DND-41 (cell line): ENCODE data around the gene FBXL13.

Experiments
- ATAC-seq: fragments of 200-7000 bp; cut with Tn5 transposase; 3 replicates; pipeline ENCODE4 v1.9.1; 2021; ENCODE audit warnings: low read depth; ENCODE audit not compliant: insufficient read depth
- DNase-seq: peaks from one replicate; pipeline ENCODE4 v3.0.0-alpha.2; 2020
- H2AFZ ChIP-seq: 2 replicates; pipeline ENCODE4 v1.6.0; 2012; ENCODE audit warnings: low read depth, low read length
- H3K27ac ChIP-seq: 2 replicates; pipeline ENCODE4 v1.5.1; 2012; ENCODE audit warnings: low read length, inconsistent platforms
- H3K27me3 ChIP-seq: fragments of 200-600 bp; sonication (generic); 2 replicates; pipeline ENCODE4 v1.6.0; 2012; ENCODE audit warnings: low read length, mild to moderate bottlenecking, inconsistent platforms; ENCODE audit not compliant: insufficient read depth, poor library complexity
- H3K36me3 ChIP-seq: 2 replicates; pipeline ENCODE4 v1.5.1; 2012; ENCODE audit warnings: low read length, inconsistent platforms; ENCODE audit not compliant: insufficient read depth
- H3K4me1 ChIP-seq: 2 replicates; pipeline ENCODE4 v1.5.1; 2012; ENCODE audit warnings: mild to moderate bottlenecking, low read length; ENCODE audit not compliant: insufficient read depth
- H3K4me2 ChIP-seq: 2 replicates; pipeline ENCODE4 v1.6.0; 2012; ENCODE audit warnings: mild to moderate bottlenecking, moderate library complexity, low read length, inconsistent platforms; ENCODE audit not compliant: insufficient read depth
- H3K4me3 ChIP-seq, 2 experiments: fragments of 200-600 bp in 1 of 2; shearing (Covaris generic) in 1 of 2; 2 replicates each; pipeline ENCODE4 v1.5.1; 2012 to 2016; ENCODE audit warnings: inconsistent platforms in 2 of 2, low read length in 2 of 2, mild to moderate bottlenecking in 2 of 2, low read depth in 1 of 2, moderate library complexity in 1 of 2
- H3K79me2 ChIP-seq: 2 replicates; pipeline ENCODE4 v1.6.0; 2012; ENCODE audit warnings: low read length, inconsistent platforms; ENCODE audit not compliant: insufficient read depth
- H3K9ac ChIP-seq: 2 replicates; pipeline ENCODE4 v1.6.0; 2012; ENCODE audit warnings: low read depth, mild to moderate bottlenecking, inconsistent platforms, low read length, moderate library complexity
- H3K9me3 ChIP-seq: 2 replicates; pipeline ENCODE4 v1.5.1; 2012; ENCODE audit warnings: low read length, moderate library complexity, mild to moderate bottlenecking, inconsistent platforms; ENCODE audit not compliant: insufficient read depth, severe bottlenecking
- H4K20me1 ChIP-seq: 2 replicates; pipeline ENCODE4 v1.6.0; 2012; ENCODE audit warnings: low read length; ENCODE audit not compliant: insufficient read depth
- EZH2 ChIP-seq: IDR thresholded peaks from 3 replicates; pipeline ENCODE4 v1.6.1; 2012; ENCODE audit warnings: borderline replicate concordance, low read depth, mild to moderate bottlenecking, moderate library complexity, low read length, inconsistent platforms; ENCODE audit not compliant: severe bottlenecking
- TF ChIP-seq, protein P1 (sequence below): IDR thresholded peaks from 2 replicates; pipeline ENCODE4 v1.5.1; 2012; ENCODE audit warnings: borderline replicate concordance, low read length, moderate library complexity, mild to moderate bottlenecking; ENCODE audit not compliant: poor library complexity, severe bottlenecking; ENCODE audit errors: extremely low read depth

The FBXL13 gene

DNA sequence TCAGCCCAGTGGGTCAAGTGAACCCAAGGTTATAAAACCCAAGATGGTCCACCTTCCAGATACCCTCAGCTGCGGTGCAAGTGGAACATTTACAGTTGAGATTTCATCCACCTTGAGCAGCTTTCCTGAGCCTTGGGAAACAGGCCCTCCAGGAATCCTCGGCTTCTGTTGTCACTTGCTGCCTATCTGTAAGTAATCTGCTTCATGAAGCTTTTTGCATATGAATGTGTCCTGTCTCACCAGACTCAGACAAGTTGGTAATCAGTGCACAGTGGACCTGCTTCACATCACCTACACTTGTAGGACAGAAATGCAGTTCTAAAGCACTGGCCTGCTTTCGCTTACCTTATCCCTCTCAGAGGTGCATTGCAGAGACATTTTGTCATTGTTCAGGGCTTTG lies 245.5 kb downstream of the FBXL13 start:
- Histone ChIP-seq H3K4me2 (no peak overlapping the region), H3K27me3 (no peaks in the 10 kb centered on the region), H3K27ac (no peak overlapping the region), H3K36me3 (no peaks in the 10 kb centered on the region), H3K79me2 (no peaks in the 10 kb centered on the region), H3K4me1 (no peaks in the 10 kb centered on the region), H3K9me3 (no peaks in the 10 kb centered on the region), H3K4me3 (no peak overlapping the region), H2AFZ (no peak overlapping the region), H3K9ac (no peak overlapping the region), H4K20me1 (no peaks in the 10 kb centered on the region)
- TF ChIP-seq, protein P1, sequence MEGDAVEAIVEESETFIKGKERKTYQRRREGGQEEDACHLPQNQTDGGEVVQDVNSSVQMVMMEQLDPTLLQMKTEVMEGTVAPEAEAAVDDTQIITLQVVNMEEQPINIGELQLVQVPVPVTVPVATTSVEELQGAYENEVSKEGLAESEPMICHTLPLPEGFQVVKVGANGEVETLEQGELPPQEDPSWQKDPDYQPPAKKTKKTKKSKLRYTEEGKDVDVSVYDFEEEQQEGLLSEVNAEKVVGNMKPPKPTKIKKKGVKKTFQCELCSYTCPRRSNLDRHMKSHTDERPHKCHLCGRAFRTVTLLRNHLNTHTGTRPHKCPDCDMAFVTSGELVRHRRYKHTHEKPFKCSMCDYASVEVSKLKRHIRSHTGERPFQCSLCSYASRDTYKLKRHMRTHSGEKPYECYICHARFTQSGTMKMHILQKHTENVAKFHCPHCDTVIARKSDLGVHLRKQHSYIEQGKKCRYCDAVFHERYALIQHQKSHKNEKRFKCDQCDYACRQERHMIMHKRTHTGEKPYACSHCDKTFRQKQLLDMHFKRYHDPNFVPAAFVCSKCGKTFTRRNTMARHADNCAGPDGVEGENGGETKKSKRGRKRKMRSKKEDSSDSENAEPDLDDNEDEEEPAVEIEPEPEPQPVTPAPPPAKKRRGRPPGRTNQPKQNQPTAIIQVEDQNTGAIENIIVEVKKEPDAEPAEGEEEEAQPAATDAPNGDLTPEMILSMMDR: no peak
- no peak for TF ChIP-seq EZH2
- DNase-seq (no peak), ATAC-seq (no peak)

DNA sequence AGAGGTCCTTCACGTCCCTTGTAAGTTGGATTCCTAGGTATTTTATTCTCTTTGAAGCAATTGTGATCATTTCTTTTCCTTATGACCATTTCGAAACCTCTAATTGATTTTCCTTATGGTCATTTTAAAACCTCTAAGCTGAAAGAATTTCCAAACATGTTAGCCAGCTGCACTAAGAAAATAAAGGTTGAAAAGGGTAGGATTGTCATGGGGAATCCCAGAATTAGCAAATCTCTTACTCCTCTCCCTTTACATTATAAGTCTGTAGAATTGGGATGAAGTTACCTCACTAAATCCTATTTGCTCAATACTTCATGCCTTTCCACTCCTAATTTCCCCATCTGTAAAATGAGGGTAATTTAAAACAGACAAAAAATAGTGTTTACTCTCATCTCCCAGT lies 246.3 kb downstream of the FBXL13 start:
- no peak overlapping the region for H3K4me3 ChIP-seq
- no peak overlapping the region for H3K4me2 ChIP-seq
- H3K9ac ChIP-seq: no peak overlapping the region
- ATAC-seq (no peak), DNase-seq (no peak)
- no peaks in the 10 kb centered on the region for H4K20me1 ChIP-seq
- H3K27me3 ChIP-seq: no peaks in the 10 kb centered on the region
- H3K79me2 ChIP-seq: no peaks in the 10 kb centered on the region
- no peaks in the 10 kb centered on the region for H3K4me1 ChIP-seq
- H2AFZ ChIP-seq: no peak overlapping the region
- no peaks in the 10 kb centered on the region for H3K9me3 ChIP-seq
- TF ChIP-seq, protein P1: no peak
- no peak for TF ChIP-seq EZH2
- H3K27ac ChIP-seq: no peak overlapping the region
- H3K36me3 ChIP-seq: no peaks in the 10 kb centered on the region

DNA sequence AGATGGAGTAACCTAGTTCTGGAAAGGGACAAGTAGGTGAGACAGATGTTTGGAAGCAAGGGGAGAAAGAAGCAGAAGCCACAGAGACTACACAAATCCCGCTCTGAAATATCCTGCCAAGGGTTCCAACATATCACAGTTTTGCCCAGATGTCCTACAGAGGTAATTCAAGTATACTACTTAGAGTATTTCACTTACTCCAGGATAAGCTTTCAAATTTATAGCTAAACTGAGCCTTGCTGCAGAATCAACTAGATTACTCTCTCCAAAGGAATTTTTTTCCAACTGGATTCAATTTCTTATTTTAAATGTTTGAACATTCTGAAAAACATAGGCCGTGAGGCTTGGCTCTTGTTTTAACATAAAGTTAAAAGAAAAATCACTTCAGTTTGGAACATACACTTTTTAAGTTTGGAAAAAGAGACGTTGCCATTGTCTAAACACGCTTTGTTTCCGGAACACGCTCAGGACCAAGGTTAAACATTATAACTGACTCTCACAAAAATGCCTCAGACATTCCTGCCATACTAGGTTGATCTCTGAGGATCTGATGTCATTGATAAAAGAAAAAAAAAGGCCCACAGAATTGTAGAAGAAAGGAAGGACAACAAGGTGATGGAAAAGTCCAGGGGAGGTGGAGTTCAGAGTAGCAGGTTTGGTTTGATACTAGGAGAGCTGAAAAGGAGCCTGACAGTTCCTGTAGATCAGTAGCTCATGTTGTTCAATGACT lies 251.0 kb downstream of the FBXL13 start:
- Histone ChIP-seq H3K27me3 (no peaks in the 10 kb centered on the region), H3K9me3 (no peaks in the 10 kb centered on the region), H3K27ac (no peak overlapping the region), H4K20me1 (no peaks in the 10 kb centered on the region), H3K4me2 (no peak overlapping the region), H2AFZ (no peak overlapping the region), H3K9ac (no peak overlapping the region), H3K4me1 (no peaks in the 10 kb centered on the region), H3K4me3 (no peak overlapping the region), H3K36me3 (no peaks in the 10 kb centered on the region), H3K79me2 (no peaks in the 10 kb centered on the region)
- DNase-seq (no peak), ATAC-seq (no peak)
- TF ChIP-seq EZH2: no peak
- TF ChIP-seq, protein P1: no peak
